Glutamatergic neuron (in vitro differentiated cells): ENCODE data around the gene DMAC2. TPM values are rescaled to one million over a fixed set of nuclear protein-coding genes. Genes with fewer than 3 reads are reported as not detected.
"Not testable (repeated sequence)": the region's sequence is repeated elsewhere in the genome, so short reads cannot be mapped to it uniquely, and the experiment has no call there.

ENCODE experiments used
- DNase-seq: peaks from one replicate; pipeline ENCODE4 v3.0.0; 2022
- H3K27ac Mint-ChIP-seq: one replicate; pipeline ENCODE4 v1.8.0; 2020; ENCODE audit warnings: mild to moderate bottlenecking, mixed read lengths, inconsistent platforms; ENCODE audit not compliant: unreplicated experiment
- H3K27me3 Mint-ChIP-seq: one replicate; pipeline ENCODE4 v1.8.0; 2020; ENCODE audit warnings: mild to moderate bottlenecking, moderate library complexity, mixed read lengths, inconsistent platforms; ENCODE audit not compliant: unreplicated experiment
- H3K36me3 Mint-ChIP-seq: one replicate; pipeline ENCODE4 v1.8.0; 2020; ENCODE audit warnings: mild to moderate bottlenecking, mixed read lengths, inconsistent platforms; ENCODE audit not compliant: unreplicated experiment
- H3K4me1 Mint-ChIP-seq: one replicate; pipeline ENCODE4 v1.8.0; 2020; ENCODE audit warnings: mild to moderate bottlenecking, low read depth, mixed read lengths, inconsistent platforms; ENCODE audit not compliant: unreplicated experiment
- H3K4me3 Mint-ChIP-seq: one replicate; pipeline ENCODE4 v1.8.0; 2020; ENCODE audit warnings: mild to moderate bottlenecking, mixed read lengths, inconsistent platforms; ENCODE audit not compliant: unreplicated experiment
- H3K9me3 Mint-ChIP-seq: one replicate; pipeline ENCODE4 v1.8.0; 2020; ENCODE audit warnings: mild to moderate bottlenecking, moderate library complexity, mixed read lengths, inconsistent platforms; ENCODE audit not compliant: unreplicated experiment
- total RNA-seq: library from RNA; stranded (reverse); fragmentation: NEBNext Ultra II Directional; extraction: Animal tissue kit (Norgen Biotek cat#: 25700); gene quantifications from one replicate; pipeline ENCODE4 v1.2.1, GENCODE V29; 2021; ENCODE audit not compliant: unreplicated experiment
- TF ChIP-seq, protein P1 (sequence below): fragments of 200-600 bp; sonication (generic); IDR thresholded peaks from one replicate; pipeline ENCODE4 v1.5.0; 2021; ENCODE audit not compliant: partially characterized antibody, unreplicated experiment

Gene DMAC2
- total RNA-seq, 1 donor from 2014 or later: 99.4 TPM

DNA sequence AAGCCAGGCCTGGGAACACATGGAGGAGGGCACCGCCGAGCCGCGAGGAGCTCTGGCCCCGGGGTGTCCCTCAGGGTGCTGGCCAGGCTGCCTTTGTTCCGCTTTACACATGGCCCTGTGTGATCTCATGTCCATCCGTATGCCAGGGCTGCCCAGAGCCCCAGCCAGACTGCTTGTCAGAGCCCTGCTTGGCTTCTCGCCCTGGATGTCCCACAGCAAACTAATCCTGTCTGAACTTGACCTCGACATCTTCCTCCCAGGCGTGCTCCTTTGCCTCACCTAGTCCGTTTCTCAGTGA lies 27.8 kb downstream of the DMAC2 start:
- Mint-ChIP-seq H3K36me3 (no peaks in the 10 kb centered on the region), H3K4me3 (no peak overlapping the region), H3K4me1 (no peaks in the 10 kb centered on the region), H3K27me3 (peaks cover 3% of the 10 kb centered on the region), H3K9me3 (peaks cover 2% of the 10 kb centered on the region), H3K27ac (no peak overlapping the region)
- TF ChIP-seq, protein P1, sequence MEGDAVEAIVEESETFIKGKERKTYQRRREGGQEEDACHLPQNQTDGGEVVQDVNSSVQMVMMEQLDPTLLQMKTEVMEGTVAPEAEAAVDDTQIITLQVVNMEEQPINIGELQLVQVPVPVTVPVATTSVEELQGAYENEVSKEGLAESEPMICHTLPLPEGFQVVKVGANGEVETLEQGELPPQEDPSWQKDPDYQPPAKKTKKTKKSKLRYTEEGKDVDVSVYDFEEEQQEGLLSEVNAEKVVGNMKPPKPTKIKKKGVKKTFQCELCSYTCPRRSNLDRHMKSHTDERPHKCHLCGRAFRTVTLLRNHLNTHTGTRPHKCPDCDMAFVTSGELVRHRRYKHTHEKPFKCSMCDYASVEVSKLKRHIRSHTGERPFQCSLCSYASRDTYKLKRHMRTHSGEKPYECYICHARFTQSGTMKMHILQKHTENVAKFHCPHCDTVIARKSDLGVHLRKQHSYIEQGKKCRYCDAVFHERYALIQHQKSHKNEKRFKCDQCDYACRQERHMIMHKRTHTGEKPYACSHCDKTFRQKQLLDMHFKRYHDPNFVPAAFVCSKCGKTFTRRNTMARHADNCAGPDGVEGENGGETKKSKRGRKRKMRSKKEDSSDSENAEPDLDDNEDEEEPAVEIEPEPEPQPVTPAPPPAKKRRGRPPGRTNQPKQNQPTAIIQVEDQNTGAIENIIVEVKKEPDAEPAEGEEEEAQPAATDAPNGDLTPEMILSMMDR: no peak
- DNase-seq: no peak

DNA sequence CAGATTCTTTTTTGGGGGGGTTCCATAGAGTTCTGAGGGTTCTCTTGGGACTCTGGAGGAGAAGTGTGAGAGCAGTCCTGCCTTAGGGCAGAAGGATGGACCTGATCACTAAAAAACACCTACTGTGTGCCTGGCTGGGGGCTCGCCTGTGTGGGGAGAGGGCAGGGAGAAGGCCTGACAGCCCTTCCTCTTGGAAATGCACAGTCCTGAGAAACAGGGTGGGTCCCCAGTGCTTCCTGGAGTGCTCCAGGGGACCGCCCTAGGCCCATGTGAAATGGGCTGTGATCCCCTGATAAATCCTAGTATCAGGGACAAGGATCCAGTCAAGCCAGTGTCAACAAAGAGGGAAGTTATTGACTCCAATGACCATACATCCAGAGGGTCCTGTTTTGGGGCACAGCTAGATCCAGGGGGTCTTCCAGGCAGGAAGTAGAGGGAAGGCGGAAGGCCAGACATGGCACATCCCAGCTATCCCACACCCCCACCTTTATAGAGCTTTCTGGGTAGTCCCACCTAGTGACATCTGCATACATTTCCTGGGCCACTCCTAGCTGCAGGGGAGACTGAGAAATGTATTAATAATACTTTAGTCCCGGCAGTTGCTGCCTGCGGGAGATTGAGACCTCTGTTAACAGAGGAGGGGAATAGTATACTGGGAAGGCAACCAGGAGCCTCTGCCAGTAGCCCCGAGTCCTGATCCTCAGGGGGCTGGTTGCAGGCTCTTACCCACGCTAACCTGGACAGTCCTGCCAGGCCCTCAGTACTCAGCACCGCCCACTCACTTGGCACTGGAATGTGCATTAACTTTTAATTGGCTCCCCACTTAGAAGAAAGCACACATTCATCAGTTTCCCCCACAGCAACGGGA lies 28.4 kb downstream of the DMAC2 start:
- H3K27me3 Mint-ChIP-seq: peaks cover 3% of the 10 kb centered on the region
- TF ChIP-seq, protein P1: no peak
- no peaks in the 10 kb centered on the region for H3K4me1 Mint-ChIP-seq
- H3K36me3 Mint-ChIP-seq: no peaks in the 10 kb centered on the region
- H3K4me3 Mint-ChIP-seq: no peak overlapping the region
- no peak for DNase-seq
- H3K27ac Mint-ChIP-seq: no peak overlapping the region
- H3K9me3 Mint-ChIP-seq: peaks cover 2% of the 10 kb centered on the region

- TF ChIP-seq, protein P1: no peak
- Mint-ChIP-seq H3K27me3 (peaks cover 3% of the 10 kb centered on the region), H3K27ac (no peak overlapping the region), H3K4me1 (no peaks in the 10 kb centered on the region), H3K4me3 (no peak overlapping the region), H3K36me3 (no peaks in the 10 kb centered on the region), H3K9me3 (peaks cover 2% of the 10 kb centered on the region)
- DNase-seq: no peak
Observed at GRCh38 chr19:41410336-41411054, 29.2 kb downstream of the DMAC2 start.

DNA sequence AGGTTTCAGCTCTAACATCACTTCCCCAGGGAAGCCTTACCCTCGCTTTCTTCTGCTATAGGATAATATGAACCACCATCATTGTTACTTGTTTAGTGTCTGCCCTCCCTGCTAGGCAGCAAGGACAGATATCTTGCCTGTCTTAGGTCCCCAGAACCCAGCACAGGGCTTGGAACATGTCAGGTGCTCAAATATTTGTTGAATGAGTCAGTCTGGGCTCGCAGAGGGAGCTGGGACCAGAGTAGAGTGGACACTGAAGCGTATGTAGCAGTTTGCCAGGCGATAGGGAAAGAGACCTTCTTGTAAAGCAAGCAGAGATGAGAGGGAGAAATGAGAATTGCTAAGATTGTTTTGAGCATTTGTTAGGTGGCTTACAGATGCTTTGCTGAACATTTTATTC lies 30.4 kb downstream of the DMAC2 start:
- Mint-ChIP-seq H3K9me3 (peaks cover 2% of the 10 kb centered on the region), H3K4me3 (no peak overlapping the region), H3K27ac (no peak overlapping the region), H3K27me3 (peaks cover 1% of the 10 kb centered on the region), H3K4me1 (no peaks in the 10 kb centered on the region), H3K36me3 (no peaks in the 10 kb centered on the region)
- TF ChIP-seq, protein P1: no peak
- no peak for DNase-seq

- not testable (repeated sequence) for DNase-seq, H3K4me3 Mint-ChIP-seq, H3K36me3 Mint-ChIP-seq, H3K4me1 Mint-ChIP-seq, H3K27ac Mint-ChIP-seq, H3K9me3 Mint-ChIP-seq, H3K27me3 Mint-ChIP-seq
Observed at GRCh38 chr19:41408846-41409245, 30.9 kb downstream of the DMAC2 start.
